HEK293T (cell line): ENCODE measurements around the gene UGGT2.

Source experiments
- LEF1 ChIP-seq: fragments of 450-650 bp; IDR thresholded peaks from 2 replicates; pipeline ENCODE4 v1.6.1; 2017; ENCODE audit warnings: mild to moderate bottlenecking, borderline replicate concordance
- SP1 ChIP-seq: fragments of 450-650 bp; IDR thresholded peaks from 2 replicates; pipeline ENCODE4 v1.6.1; 2017
- SUZ12 ChIP-seq: fragments of 450-650 bp; IDR thresholded peaks from 2 replicates; pipeline ENCODE4 v1.6.1; 2016; ENCODE audit warnings: mild to moderate bottlenecking
- TARDBP ChIP-seq: fragments of 450-650 bp; IDR thresholded peaks from 2 replicates; pipeline ENCODE4 v1.6.1; 2016

DNA sequence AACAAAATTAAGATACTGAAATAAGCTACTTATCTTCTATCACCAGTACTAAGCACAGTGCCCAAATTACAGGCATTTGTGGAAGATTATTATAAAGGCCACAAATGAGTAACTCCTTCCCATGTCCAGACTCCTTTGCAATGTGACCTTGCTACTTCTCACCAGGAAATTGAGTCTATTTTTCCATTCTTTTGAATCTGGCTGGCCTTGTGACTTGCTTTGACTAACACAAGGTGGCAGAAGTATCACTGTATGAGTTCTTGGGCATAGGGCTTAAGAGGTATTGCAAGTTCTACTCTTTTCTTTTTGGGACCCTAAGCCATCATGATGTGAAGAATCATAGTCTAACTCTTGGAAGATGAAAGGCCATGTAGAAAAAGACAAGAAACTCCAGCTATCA is 49.9 kb downstream of the UGGT2 start:
- no peak for TF ChIP-seq TARDBP
- no peak for TF ChIP-seq SUZ12
- TF ChIP-seq LEF1: no peak
- no peak for TF ChIP-seq SP1
